HepG2 (cell line): ENCODE results near the gene RPP25L. TPM values are rescaled to one million over a fixed set of nuclear protein-coding genes. Genes with fewer than 3 reads are reported as not detected.
A peak's percentile ranks its signal among the peaks of the same experiment; 100 is the strongest.

ENCODE experiments used
- ASH2L ChIP-seq: fragments of 300-600, 200-600 bp; sonication (generic); IDR thresholded peaks from 2 replicates; pipeline ENCODE4 v1.7.0; 2017; ENCODE audit warnings: low read depth, mild to moderate bottlenecking, moderate library complexity, mixed read lengths, low read length; ENCODE audit not compliant: insufficient read length
- CCAR2 ChIP-seq: fragments of 200-400 bp; formaldehyde crosslinking; optimal IDR thresholded peaks from 2 replicates; pipeline ENCODE3; 2018; ENCODE audit warnings: low read depth, mild to moderate bottlenecking, low read length, moderate library complexity
- GABPA ChIP-seq, 2 experiments: IDR thresholded peaks; 2 replicates each; pipeline ENCODE4 v1.6.1; 2011 to 2016; ENCODE audit warnings: low read depth in 2 of 2, low read length in 1 of 2, missing biosample characterization in 1 of 2, missing genetic modification characterization in 1 of 2
- GMEB1 ChIP-seq: sonication (generic); formaldehyde crosslinking; IDR thresholded peaks from 2 replicates; pipeline ENCODE4 v1.5.1; 2020; ENCODE audit warnings: missing genetic modification reagents, mild to moderate bottlenecking, borderline replicate concordance
- IRF2 ChIP-seq: IDR thresholded peaks from 2 replicates; pipeline ENCODE4 v1.6.1; 2018; ENCODE audit warnings: missing genetic modification reagents, missing compliant biosample characterization
- MAZ ChIP-seq, 2 experiments: sonication (generic) in 1 of 2; formaldehyde crosslinking in 1 of 2; IDR thresholded peaks; 2 replicates each; pipeline versions ENCODE4 v1.5.0 to v1.6.1; 2012 to 2020; ENCODE audit warnings: low read depth in 2 of 2, mild to moderate bottlenecking in 2 of 2, borderline replicate concordance in 1 of 2, improper control_type of control experiment in 1 of 2, low read length in 1 of 2, missing genetic modification reagents in 1 of 2, moderate library complexity in 1 of 2
- NCOR1 ChIP-seq: fragments of 200-600 bp; sonication (generic); IDR thresholded peaks from 2 replicates; pipeline ENCODE4 v1.7.0; 2017; ENCODE audit warnings: antibody characterized with exemption, low read length, borderline replicate concordance
- POLR2AphosphoS5 ChIP-seq: IDR thresholded peaks from 2 replicates; pipeline ENCODE4 v1.6.1; 2012; ENCODE audit warnings: low read depth, low read length
- SOX5 ChIP-seq: IDR thresholded peaks from 2 replicates; pipeline ENCODE4 v1.6.1; 2016; ENCODE audit warnings: borderline replicate concordance
- THRA ChIP-seq: sonication (generic); formaldehyde crosslinking; IDR thresholded peaks from 2 replicates; pipeline ENCODE4 v1.4.0; 2020; ENCODE audit warnings: missing genetic modification reagents, borderline replicate concordance
- ZBTB2 ChIP-seq: sonication (generic); formaldehyde crosslinking; IDR thresholded peaks from 2 replicates; pipeline ENCODE4 v1.8.0; 2022; ENCODE audit warnings: low read depth, missing genetic modification reagents
- ZMYM3 ChIP-seq: sonication (generic); formaldehyde crosslinking; IDR thresholded peaks from 2 replicates; pipeline ENCODE4 v1.5.1; 2020; ENCODE audit warnings: mild to moderate bottlenecking, missing genetic modification reagents
- ZNF142 ChIP-seq: sonication (generic); formaldehyde crosslinking; IDR thresholded peaks from 2 replicates; pipeline ENCODE4 v1.4.0; 2020; ENCODE audit warnings: missing genetic modification reagents
- ZSCAN9 ChIP-seq: IDR thresholded peaks from 2 replicates; pipeline ENCODE4 v1.6.1; 2016; ENCODE audit warnings: borderline replicate concordance
- polyA plus RNA-seq, 8 experiments: library from polyadenylated mRNA; depleted of rRNA in 3 of 8; stranded (reverse) in 7 of 8; unstranded in 1 of 8; fragments of >200 nt; fragmentation: Illumina TruSeq in 4 of 8; extraction: Trizol in 4 of 8; gene quantifications; 2 replicates each; pipeline versions ENCODE4 v1.2.1 to v1.2.3, GENCODE V29; 2011 to 2016; ENCODE audit warnings: low read depth in 4 of 8, missing spikeins in 1 of 8, mixed read lengths in 1 of 8; ENCODE audit not compliant: insufficient read depth in 1 of 8
- total RNA-seq, 5 experiments: library from RNA; depleted of rRNA; stranded (reverse); fragments of >200 nt; fragmentation: Illumina TruSeq; extraction: Trizol; gene quantifications; 2 replicates each; pipeline ENCODE4 v1.2.3, GENCODE V29; 2016; ENCODE audit warnings: low read depth in 1 of 5

The RPP25L gene
- total and polyA plus RNA-seq, 2 of the 13 experiments (the other 11 are each of a cell fraction or from before 2014, with no cell fraction given): 24.5 to 27.3 TPM

GRCh38 chr9:34637356-34638137 is 25.6 kb upstream of the RPP25L start, which contains the start of gene SIGMAR1 (continued):
- TF ChIP-seq SOX5 (0 out of 2 replicates have a peak, but pooled peaks have one; percentile 31), CCAR2 (no peak), GMEB1 (CRISPR knock-in tag) (peak; percentile 66; the same call in 1 of the 2 replicates), POLR2AphosphoS5 (peak; percentile 74), ZBTB2 (0 out of 2 replicates have a peak, but pooled peaks have one; percentile 51), ASH2L (peak; percentile 68), THRA (peak; percentile 29; the same call in 1 of the 2 replicates), GABPA (IDR thresholded peaks at IDR 0.05; ENCODE audit: low read depth, low read length) (no peak), GABPA (CRISPR knock-in tag; IDR thresholded peaks at IDR 0.05; ENCODE audit: low read depth) (peak; percentile 52; the same call in 1 of the 2 replicates), ZMYM3 (CRISPR knock-in tag) (0 out of 2 replicates have a peak, but pooled peaks have one; percentile 16), IRF2 (CRISPR knock-in tag) (peak; percentile 54), MAZ (IDR thresholded peaks at IDR 0.05; ENCODE audit: borderline replicate concordance, low read depth, low read length) (no peak; the same call in 1 of the 2 replicates), MAZ (CRISPR knock-in tag; IDR thresholded peaks at IDR 0.05; ENCODE audit: low read depth) (peak; percentile 98), NCOR1 (no peak), ZSCAN9 (CRISPR knock-in tag) (peak; percentile 73; the same call in 1 of the 2 replicates), ZNF142 (peak; percentile 85)
